ENCODE measurements around the gene SYT14.

GRCh38 chr1:209985002-209985401 is 47.0 kb downstream of the SYT14 start:
- TF ChIP-seq, protein P1, sequence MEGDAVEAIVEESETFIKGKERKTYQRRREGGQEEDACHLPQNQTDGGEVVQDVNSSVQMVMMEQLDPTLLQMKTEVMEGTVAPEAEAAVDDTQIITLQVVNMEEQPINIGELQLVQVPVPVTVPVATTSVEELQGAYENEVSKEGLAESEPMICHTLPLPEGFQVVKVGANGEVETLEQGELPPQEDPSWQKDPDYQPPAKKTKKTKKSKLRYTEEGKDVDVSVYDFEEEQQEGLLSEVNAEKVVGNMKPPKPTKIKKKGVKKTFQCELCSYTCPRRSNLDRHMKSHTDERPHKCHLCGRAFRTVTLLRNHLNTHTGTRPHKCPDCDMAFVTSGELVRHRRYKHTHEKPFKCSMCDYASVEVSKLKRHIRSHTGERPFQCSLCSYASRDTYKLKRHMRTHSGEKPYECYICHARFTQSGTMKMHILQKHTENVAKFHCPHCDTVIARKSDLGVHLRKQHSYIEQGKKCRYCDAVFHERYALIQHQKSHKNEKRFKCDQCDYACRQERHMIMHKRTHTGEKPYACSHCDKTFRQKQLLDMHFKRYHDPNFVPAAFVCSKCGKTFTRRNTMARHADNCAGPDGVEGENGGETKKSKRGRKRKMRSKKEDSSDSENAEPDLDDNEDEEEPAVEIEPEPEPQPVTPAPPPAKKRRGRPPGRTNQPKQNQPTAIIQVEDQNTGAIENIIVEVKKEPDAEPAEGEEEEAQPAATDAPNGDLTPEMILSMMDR (conservative IDR thresholded peaks at IDR 0.05; ENCODE audit: low read depth, low read length) = no peak
- TF ChIP-seq USF2 (IDR thresholded peaks at IDR 0.05; ENCODE audit: low read depth, low read length) (no peak), RCOR1 (IDR thresholded peaks at IDR 0.05; ENCODE audit: insufficient replicate concordance, low read length) (no peak), MXI1 (IDR thresholded peaks at IDR 0.05; ENCODE audit: borderline replicate concordance, low read depth, low read length) (no peak)
